HL-60 (cell line): Measurements from ENCODE around the gene PRDM2.

ENCODE experiments used
- DNase-seq, 2 experiments: peaks; one replicate each; pipeline ENCODE4 v3.0.0-alpha.2; 2010 to 2020; ENCODE audit warnings: low read depth in 1 of 2, low spot score in 1 of 2
- H3K27ac ChIP-seq: fragments of 250-450 bp; sonication (Bioruptor Pico); replicated peaks from 2 replicates; pipeline ENCODE4 v1.5.1; 2020; ENCODE audit warnings: mild to moderate bottlenecking, moderate library complexity
- H3K27me3 ChIP-seq: fragments of 250-450 bp; sonication (Bioruptor Pico); 2 replicates; pipeline ENCODE4 v1.5.1; 2021; ENCODE audit warnings: mild to moderate bottlenecking, moderate library complexity; ENCODE audit not compliant: insufficient read depth, poor library complexity, severe bottlenecking
- H3K4me3 ChIP-seq: replicated peaks from 2 replicates; pipeline ENCODE4 v1.5.1; 2011; ENCODE audit warnings: mild to moderate bottlenecking, control low read depth, low read length; ENCODE audit not compliant: insufficient read depth
- GABPA ChIP-seq: IDR thresholded peaks from 2 replicates; pipeline ENCODE4 v1.6.1; 2012; ENCODE audit warnings: low read depth
- POLR2AphosphoS5 ChIP-seq: IDR thresholded peaks from 2 replicates; pipeline ENCODE4 v1.6.1; 2012; ENCODE audit warnings: low read depth
- SPI1 ChIP-seq: IDR thresholded peaks from 2 replicates; pipeline ENCODE4 v1.6.1; 2012; ENCODE audit warnings: low read depth, mild to moderate bottlenecking, borderline replicate concordance
- TF ChIP-seq, protein P1 (sequence below): IDR thresholded peaks from one replicate; pipeline ENCODE4 v1.5.1; 2011; ENCODE audit warnings: low read length, control low read depth, inconsistent platforms; ENCODE audit not compliant: insufficient read depth
- TF ChIP-seq, protein P2 (sequence below): IDR thresholded peaks from 2 replicates; pipeline ENCODE4 v1.6.1; 2012; ENCODE audit warnings: low read depth; ENCODE audit not compliant: insufficient replicate concordance

Gene PRDM2

GRCh38 chr1:13828454-13829151 lies 128.6 kb downstream of the PRDM2 start:
- Histone ChIP-seq H3K27me3 (no peaks in the 10 kb centered on the region), H3K27ac (no peak overlapping the region), H3K4me3 (no peak overlapping the region)
- TF ChIP-seq, protein P1, sequence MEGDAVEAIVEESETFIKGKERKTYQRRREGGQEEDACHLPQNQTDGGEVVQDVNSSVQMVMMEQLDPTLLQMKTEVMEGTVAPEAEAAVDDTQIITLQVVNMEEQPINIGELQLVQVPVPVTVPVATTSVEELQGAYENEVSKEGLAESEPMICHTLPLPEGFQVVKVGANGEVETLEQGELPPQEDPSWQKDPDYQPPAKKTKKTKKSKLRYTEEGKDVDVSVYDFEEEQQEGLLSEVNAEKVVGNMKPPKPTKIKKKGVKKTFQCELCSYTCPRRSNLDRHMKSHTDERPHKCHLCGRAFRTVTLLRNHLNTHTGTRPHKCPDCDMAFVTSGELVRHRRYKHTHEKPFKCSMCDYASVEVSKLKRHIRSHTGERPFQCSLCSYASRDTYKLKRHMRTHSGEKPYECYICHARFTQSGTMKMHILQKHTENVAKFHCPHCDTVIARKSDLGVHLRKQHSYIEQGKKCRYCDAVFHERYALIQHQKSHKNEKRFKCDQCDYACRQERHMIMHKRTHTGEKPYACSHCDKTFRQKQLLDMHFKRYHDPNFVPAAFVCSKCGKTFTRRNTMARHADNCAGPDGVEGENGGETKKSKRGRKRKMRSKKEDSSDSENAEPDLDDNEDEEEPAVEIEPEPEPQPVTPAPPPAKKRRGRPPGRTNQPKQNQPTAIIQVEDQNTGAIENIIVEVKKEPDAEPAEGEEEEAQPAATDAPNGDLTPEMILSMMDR = peak; percentile 17
- TF ChIP-seq POLR2AphosphoS5 = no peak
- DNase-seq = no peak

DNA sequence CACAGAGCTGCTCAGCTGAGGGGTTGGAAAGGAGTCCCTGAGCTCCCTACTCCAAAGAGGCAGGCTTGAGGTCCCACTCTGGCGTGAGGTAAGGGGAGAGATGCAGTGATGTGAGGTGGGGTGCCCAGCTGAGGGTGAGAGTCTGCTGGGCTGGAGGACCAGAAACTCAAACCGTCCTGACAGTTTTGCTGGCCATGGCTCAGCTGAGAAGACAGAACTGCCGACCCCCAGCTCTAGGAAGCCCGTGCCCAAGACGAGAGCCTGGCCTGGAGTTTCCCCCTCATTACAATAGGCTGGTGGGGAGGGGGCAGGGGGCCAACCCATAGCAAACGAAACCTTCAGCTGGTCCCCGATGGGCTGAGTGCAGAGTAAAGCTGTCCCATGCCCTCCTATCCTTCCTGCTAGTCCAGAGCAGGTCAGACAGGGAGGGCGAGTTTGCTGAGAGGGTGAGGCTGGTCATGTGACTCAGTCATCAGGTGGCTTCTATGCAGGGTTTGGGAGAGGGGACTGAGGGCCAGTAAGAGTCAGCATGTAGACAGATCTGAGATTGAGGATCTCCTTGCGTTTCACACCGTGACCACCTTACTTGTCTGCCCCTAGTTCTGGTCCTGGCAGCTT lies 129.3 kb downstream of the PRDM2 start:
- no peak for DNase-seq
- Histone ChIP-seq H3K27me3 (no peaks in the 10 kb centered on the region), H3K27ac (no peak overlapping the region), H3K4me3 (no peak overlapping the region)
- no peak for TF ChIP-seq POLR2AphosphoS5
- no peak for TF ChIP-seq SPI1
- TF ChIP-seq GABPA = no peak
- TF ChIP-seq, protein P2, sequence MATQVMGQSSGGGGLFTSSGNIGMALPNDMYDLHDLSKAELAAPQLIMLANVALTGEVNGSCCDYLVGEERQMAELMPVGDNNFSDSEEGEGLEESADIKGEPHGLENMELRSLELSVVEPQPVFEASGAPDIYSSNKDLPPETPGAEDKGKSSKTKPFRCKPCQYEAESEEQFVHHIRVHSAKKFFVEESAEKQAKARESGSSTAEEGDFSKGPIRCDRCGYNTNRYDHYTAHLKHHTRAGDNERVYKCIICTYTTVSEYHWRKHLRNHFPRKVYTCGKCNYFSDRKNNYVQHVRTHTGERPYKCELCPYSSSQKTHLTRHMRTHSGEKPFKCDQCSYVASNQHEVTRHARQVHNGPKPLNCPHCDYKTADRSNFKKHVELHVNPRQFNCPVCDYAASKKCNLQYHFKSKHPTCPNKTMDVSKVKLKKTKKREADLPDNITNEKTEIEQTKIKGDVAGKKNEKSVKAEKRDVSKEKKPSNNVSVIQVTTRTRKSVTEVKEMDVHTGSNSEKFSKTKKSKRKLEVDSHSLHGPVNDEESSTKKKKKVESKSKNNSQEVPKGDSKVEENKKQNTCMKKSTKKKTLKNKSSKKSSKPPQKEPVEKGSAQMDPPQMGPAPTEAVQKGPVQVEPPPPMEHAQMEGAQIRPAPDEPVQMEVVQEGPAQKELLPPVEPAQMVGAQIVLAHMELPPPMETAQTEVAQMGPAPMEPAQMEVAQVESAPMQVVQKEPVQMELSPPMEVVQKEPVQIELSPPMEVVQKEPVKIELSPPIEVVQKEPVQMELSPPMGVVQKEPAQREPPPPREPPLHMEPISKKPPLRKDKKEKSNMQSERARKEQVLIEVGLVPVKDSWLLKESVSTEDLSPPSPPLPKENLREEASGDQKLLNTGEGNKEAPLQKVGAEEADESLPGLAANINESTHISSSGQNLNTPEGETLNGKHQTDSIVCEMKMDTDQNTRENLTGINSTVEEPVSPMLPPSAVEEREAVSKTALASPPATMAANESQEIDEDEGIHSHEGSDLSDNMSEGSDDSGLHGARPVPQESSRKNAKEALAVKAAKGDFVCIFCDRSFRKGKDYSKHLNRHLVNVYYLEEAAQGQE = no peak
- TF ChIP-seq, protein P1 = no peak

DNA sequence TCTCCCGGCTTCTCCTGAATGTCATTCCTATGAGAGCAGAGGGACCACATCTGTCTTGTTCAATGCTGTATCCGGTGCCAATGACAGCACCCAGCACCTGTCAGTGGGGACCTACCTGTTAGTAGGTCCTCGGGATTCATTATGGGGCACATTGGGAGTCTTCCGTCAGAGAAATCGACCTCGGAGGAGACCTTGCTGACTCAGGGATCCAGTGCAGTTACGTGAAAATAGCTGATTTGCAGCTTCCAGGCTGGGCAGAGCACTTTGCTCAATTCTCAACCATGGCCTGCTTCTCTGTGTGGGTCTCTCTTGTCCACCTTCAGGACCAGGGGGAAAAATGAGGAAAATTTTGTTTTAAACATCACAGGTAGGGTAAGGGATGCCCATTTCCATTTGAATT lies 130.2 kb downstream of the PRDM2 start:
- TF ChIP-seq, protein P2 = no peak
- Histone ChIP-seq H3K4me3 (no peak overlapping the region), H3K27ac (no peak overlapping the region), H3K27me3 (no peaks in the 10 kb centered on the region)
- no peak for DNase-seq

DNA sequence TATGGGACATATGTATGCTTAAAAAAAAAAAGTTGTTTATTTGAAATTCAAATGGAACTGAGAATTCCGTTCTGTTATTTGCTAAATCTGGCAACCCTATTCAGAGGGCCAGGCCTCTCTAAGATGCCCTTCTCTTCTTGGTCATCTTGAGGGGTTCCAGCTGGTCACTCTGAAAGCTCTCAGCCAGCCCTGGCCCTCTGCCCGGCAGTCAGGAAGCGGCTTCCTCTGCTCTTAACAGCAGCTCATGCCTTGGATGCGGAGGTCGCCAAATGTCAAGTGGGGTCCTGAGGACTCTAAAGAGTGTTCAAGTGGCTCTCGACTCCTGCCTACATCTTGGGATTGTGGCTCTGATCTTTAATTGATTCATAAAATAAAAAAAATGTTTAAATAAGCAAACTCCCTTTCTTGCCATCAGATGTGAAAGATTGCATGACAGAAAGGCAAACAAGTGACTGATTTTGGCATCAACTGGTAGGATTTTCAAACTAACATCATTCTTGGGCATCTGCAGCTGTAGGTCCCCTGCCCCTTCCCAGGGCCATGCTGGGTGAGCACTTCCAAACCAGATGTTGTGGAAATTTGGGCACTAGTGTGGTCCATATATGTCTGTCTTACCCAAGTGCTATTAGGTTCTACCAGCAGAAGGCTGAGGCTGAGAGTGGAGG lies 130.8 kb downstream of the PRDM2 start:
- no peak overlapping the region for H3K27ac ChIP-seq
- TF ChIP-seq, protein P2 = no peak
- TF ChIP-seq, protein P1 = no peak
- TF ChIP-seq GABPA (no peak), SPI1 (no peak), POLR2AphosphoS5 (no peak)
- no peak for DNase-seq

More for the DNA sequence above, 130.8 kb downstream of the PRDM2 start:
- no peak overlapping the region for H3K4me3 ChIP-seq
- H3K27me3 ChIP-seq = no peaks in the 10 kb centered on the region
